HepG2 (cell line): Measurements from ENCODE around the gene NSMCE1. TPM values are rescaled to one million over a fixed set of nuclear protein-coding genes. Genes with fewer than 3 reads are reported as not detected.

ENCODE experiments used
- ATF5 ChIP-seq: sonication (generic); formaldehyde crosslinking; IDR thresholded peaks from 2 replicates; pipeline ENCODE4 v1.4.0; 2020; ENCODE audit warnings: mild to moderate bottlenecking, low read depth, missing genetic modification reagents
- KDM4B ChIP-seq: sonication (generic); formaldehyde crosslinking; IDR thresholded peaks from 2 replicates; pipeline ENCODE4 v1.4.0; 2020; ENCODE audit warnings: missing genetic modification reagents
- LCORL ChIP-seq, 2 experiments: fragments of 450-650 bp in 1 of 2; sonication (generic) in 1 of 2; formaldehyde crosslinking in 1 of 2; IDR thresholded peaks; 2 replicates each; pipeline versions ENCODE4 v1.5.0 to v1.6.1; 2017 to 2020; ENCODE audit warnings: antibody characterized with exemption in 1 of 2, missing genetic modification reagents in 1 of 2
- MNT ChIP-seq: fragments of 450-650 bp; IDR thresholded peaks from 2 replicates; pipeline ENCODE4 v1.6.1; 2016
- MTA1 ChIP-seq: sonication (generic); formaldehyde crosslinking; IDR thresholded peaks from 2 replicates; pipeline ENCODE4 v1.4.0; 2020; ENCODE audit warnings: missing genetic modification reagents, mild to moderate bottlenecking, borderline replicate concordance
- MYNN ChIP-seq: sonication (generic); formaldehyde crosslinking; IDR thresholded peaks from 2 replicates; pipeline ENCODE4 v1.4.0; 2020; ENCODE audit warnings: mild to moderate bottlenecking, low read depth, missing genetic modification reagents
- NCOA2 ChIP-seq: sonication (generic); formaldehyde crosslinking; IDR thresholded peaks from 2 replicates; pipeline ENCODE4 v1.8.0; 2022; ENCODE audit warnings: inconsistent platforms
- PAWR ChIP-seq: sonication (generic); formaldehyde crosslinking; IDR thresholded peaks from 2 replicates; pipeline ENCODE4 v1.4.0; 2020; ENCODE audit warnings: missing genetic modification reagents, mild to moderate bottlenecking, borderline replicate concordance
- PAXIP1 ChIP-seq: sonication (generic); formaldehyde crosslinking; conservative IDR thresholded peaks from 2 replicates; pipeline ENCODE4 v1.4.0; 2020; ENCODE audit warnings: mild to moderate bottlenecking, missing genetic modification reagents, moderate library complexity
- TEAD3 ChIP-seq: optimal IDR thresholded peaks from 2 replicates; pipeline ENCODE3; 2016; ENCODE audit warnings: borderline replicate concordance
- TFE3 ChIP-seq: IDR thresholded peaks from 2 replicates; pipeline ENCODE4 v1.6.1; 2016
- ZNF256 ChIP-seq: sonication (generic); formaldehyde crosslinking; conservative IDR thresholded peaks from 2 replicates; pipeline ENCODE4 v1.4.0; 2020; ENCODE audit warnings: missing genetic modification reagents
- ZNF263 ChIP-seq: sonication (generic); formaldehyde crosslinking; IDR thresholded peaks from 2 replicates; pipeline ENCODE4 v1.4.0; 2020; ENCODE audit warnings: missing genetic modification reagents
- ZNF432 ChIP-seq: sonication (generic); formaldehyde crosslinking; IDR thresholded peaks from 2 replicates; pipeline ENCODE4 v1.5.0; 2020; ENCODE audit warnings: missing genetic modification reagents, mild to moderate bottlenecking, borderline replicate concordance
- ZNF558 ChIP-seq: sonication (generic); formaldehyde crosslinking; IDR thresholded peaks from 2 replicates; pipeline ENCODE4 v1.9.0; 2022; ENCODE audit warnings: mild to moderate bottlenecking, missing genetic modification reagents, borderline replicate concordance
- ZNF598 ChIP-seq: sonication (generic); formaldehyde crosslinking; IDR thresholded peaks from 2 replicates; pipeline ENCODE4 v1.5.1; 2020; ENCODE audit warnings: mild to moderate bottlenecking, missing genetic modification reagents, borderline replicate concordance
- ZNF615 ChIP-seq: sonication (generic); formaldehyde crosslinking; IDR thresholded peaks from 2 replicates; pipeline ENCODE4 v1.5.0; 2020; ENCODE audit warnings: mild to moderate bottlenecking, missing genetic modification reagents, borderline replicate concordance
- polyA plus RNA-seq, 8 experiments: library from polyadenylated mRNA; depleted of rRNA in 3 of 8; stranded (reverse) in 7 of 8; unstranded in 1 of 8; fragments of >200 nt; fragmentation: Illumina TruSeq in 4 of 8; extraction: Trizol in 4 of 8; gene quantifications; 2 replicates each; pipeline versions ENCODE4 v1.2.1 to v1.2.3, GENCODE V29; 2011 to 2016; ENCODE audit warnings: low read depth in 4 of 8, missing spikeins in 1 of 8, mixed read lengths in 1 of 8; ENCODE audit not compliant: insufficient read depth in 1 of 8
- total RNA-seq, 5 experiments: library from RNA; depleted of rRNA; stranded (reverse); fragments of >200 nt; fragmentation: Illumina TruSeq; extraction: Trizol; gene quantifications; 2 replicates each; pipeline ENCODE4 v1.2.3, GENCODE V29; 2016; ENCODE audit warnings: low read depth in 1 of 5
- TF ChIP-seq, protein P1 (sequence below): sonication (generic); formaldehyde crosslinking; IDR thresholded peaks from 2 replicates; pipeline ENCODE4 v1.4.0; 2020; ENCODE audit warnings: mild to moderate bottlenecking, missing genetic modification reagents
- TF ChIP-seq, protein P2 (sequence below): sonication (generic); formaldehyde crosslinking; IDR thresholded peaks from 2 replicates; pipeline ENCODE4 v1.4.0; 2020; ENCODE audit warnings: mild to moderate bottlenecking, low read depth, missing genetic modification reagents

The NSMCE1 gene
- total and polyA plus RNA-seq, 2 of the 13 experiments (the other 11 are each of a cell fraction or from before 2014, with no cell fraction given): 42.7 to 52.9 TPM

- TF ChIP-seq ATF5 (CRISPR knock-in tag): 0 out of 2 replicates have a peak, but pooled peaks have one; percentile 22
- TF ChIP-seq KDM4B (CRISPR knock-in tag): 0 out of 2 replicates have a peak, but pooled peaks have one; percentile 71
- TF ChIP-seq ZNF256: no peak
- TF ChIP-seq TFE3 (CRISPR knock-in tag): no peak
- TF ChIP-seq MNT: no peak
- 0 out of 2 replicates have a peak, but pooled peaks have one; percentile 10 for TF ChIP-seq ZNF558
- TF ChIP-seq PAXIP1 (CRISPR knock-in tag): no peak
- no peak for TF ChIP-seq NCOA2 (CRISPR knock-in tag)
- TF ChIP-seq TEAD3 (CRISPR knock-in tag): no peak
- TF ChIP-seq ZNF598 (CRISPR knock-in tag): no peak
- no peak for TF ChIP-seq LCORL (IDR thresholded peaks at IDR 0.05)
- TF ChIP-seq LCORL (CRISPR knock-in tag; IDR thresholded peaks at IDR 0.05): no peak
- TF ChIP-seq ZNF263: no peak
- peak; percentile 56; the same call in 1 of the 2 replicates for TF ChIP-seq MYNN (CRISPR knock-in tag)
- TF ChIP-seq PAWR (CRISPR knock-in tag): 0 out of 2 replicates have a peak, but pooled peaks have one; percentile 64
- no peak for TF ChIP-seq ZNF615 (CRISPR knock-in tag)
- TF ChIP-seq ZNF432: no peak
- TF ChIP-seq, protein P1, sequence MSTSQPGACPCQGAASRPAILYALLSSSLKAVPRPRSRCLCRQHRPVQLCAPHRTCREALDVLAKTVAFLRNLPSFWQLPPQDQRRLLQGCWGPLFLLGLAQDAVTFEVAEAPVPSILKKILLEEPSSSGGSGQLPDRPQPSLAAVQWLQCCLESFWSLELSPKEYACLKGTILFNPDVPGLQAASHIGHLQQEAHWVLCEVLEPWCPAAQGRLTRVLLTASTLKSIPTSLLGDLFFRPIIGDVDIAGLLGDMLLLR: peak; percentile 0; the same call in 1 of the 2 replicates
- TF ChIP-seq, protein P2, sequence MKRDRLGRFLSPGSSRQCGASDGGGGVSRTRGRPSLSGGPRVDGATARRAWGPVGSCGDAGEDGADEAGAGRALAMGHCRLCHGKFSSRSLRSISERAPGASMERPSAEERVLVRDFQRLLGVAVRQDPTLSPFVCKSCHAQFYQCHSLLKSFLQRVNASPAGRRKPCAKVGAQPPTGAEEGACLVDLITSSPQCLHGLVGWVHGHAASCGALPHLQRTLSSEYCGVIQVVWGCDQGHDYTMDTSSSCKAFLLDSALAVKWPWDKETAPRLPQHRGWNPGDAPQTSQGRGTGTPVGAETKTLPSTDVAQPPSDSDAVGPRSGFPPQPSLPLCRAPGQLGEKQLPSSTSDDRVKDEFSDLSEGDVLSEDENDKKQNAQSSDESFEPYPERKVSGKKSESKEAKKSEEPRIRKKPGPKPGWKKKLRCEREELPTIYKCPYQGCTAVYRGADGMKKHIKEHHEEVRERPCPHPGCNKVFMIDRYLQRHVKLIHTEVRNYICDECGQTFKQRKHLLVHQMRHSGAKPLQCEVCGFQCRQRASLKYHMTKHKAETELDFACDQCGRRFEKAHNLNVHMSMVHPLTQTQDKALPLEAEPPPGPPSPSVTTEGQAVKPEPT (CRISPR knock-in tag): no peak
- 0 out of 2 replicates have a peak, but pooled peaks have one; percentile 42 for TF ChIP-seq MTA1
These were observed 65.6 kb downstream of the NSMCE1 start (continued) for GRCh38 chr16:27202923-27203506.
